GM23248 (cell line): Measurements from ENCODE around the gene SKI.

Experiments
- EZH2 ChIP-seq: fragments of 200-600 bp; sonication (generic); IDR thresholded peaks from 2 replicates; pipeline ENCODE4 v1.6.1; 2018; ENCODE audit warnings: antibody characterized with exemption, mild to moderate bottlenecking; ENCODE audit not compliant: insufficient read depth, poor library complexity, severe bottlenecking
- EZH2phosphoT487 ChIP-seq: fragments of 200-600 bp; sonication (generic); IDR thresholded peaks from 2 replicates; pipeline ENCODE4 v1.6.1; 2018; ENCODE audit warnings: antibody characterized with exemption, moderate library complexity, mild to moderate bottlenecking, low read depth; ENCODE audit not compliant: insufficient read depth

- no peak for TF ChIP-seq EZH2
- no peak for TF ChIP-seq EZH2phosphoT487
These were observed 56.8 kb downstream of the SKI start for GRCh38 chr1:2284932-2285331.
